GM21786 (cell line): ENCODE measurements around the gene AHI1.

Source experiments
- ATAC-seq: cut with Tn5 transposase; IDR thresholded peaks from one replicate; pipeline ENCODE4 v1.9.1; 2021; ENCODE audit not compliant: unreplicated experiment

The AHI1 gene

GRCh38 chr6:135497412-135498184, at the start of gene AHI1:
AHI1 (minus strand) TSS chr6:135497740; CDS start chr6:135492237, 5,503 bp downstream.
- ATAC-seq, result peak; percentile 93

- ATAC-seq, result no peak
Observed at GRCh38 chr6:135546680-135547418, 49.3 kb upstream of the AHI1 start.

- ATAC-seq, result no peak
Observed at GRCh38 chr6:135546206-135546605, 48.7 kb upstream of the AHI1 start.

GRCh38 chr6:135540207-135540840, 42.8 kb upstream of the AHI1 start:
- ATAC-seq, result no peak

GRCh38 chr6:135537741-135538301, 40.3 kb upstream of the AHI1 start:
- ATAC-seq, result no peak

GRCh38 chr6:135535989-135536414, 38.5 kb upstream of the AHI1 start:
- no peak for ATAC-seq

- ATAC-seq, result no peak
Observed at GRCh38 chr6:135534773-135535380, 37.3 kb upstream of the AHI1 start.

- no peak for ATAC-seq
Observed at GRCh38 chr6:135532559-135532958, 35.0 kb upstream of the AHI1 start.

GRCh38 chr6:135531954-135532490, 34.5 kb upstream of the AHI1 start:
- no peak for ATAC-seq

GRCh38 chr6:135530113-135530512, 32.6 kb upstream of the AHI1 start:
- ATAC-seq, result no peak

GRCh38 chr6:135527960-135528249, 30.4 kb upstream of the AHI1 start:
- ATAC-seq, result no peak

- no peak for ATAC-seq
Observed at GRCh38 chr6:135527116-135527959, 29.8 kb upstream of the AHI1 start.

- ATAC-seq, result no peak
Observed at GRCh38 chr6:135525594-135525993, 28.1 kb upstream of the AHI1 start.

- ATAC-seq, result no peak
Observed at GRCh38 chr6:135522965-135523692, 25.6 kb upstream of the AHI1 start.

- ATAC-seq, result no peak
Observed at GRCh38 chr6:135521431-135521830, 23.9 kb upstream of the AHI1 start.

GRCh38 chr6:135520781-135521180, 23.2 kb upstream of the AHI1 start:
- no peak for ATAC-seq

- ATAC-seq, result no peak
Observed at GRCh38 chr6:135519348-135519747, 21.8 kb upstream of the AHI1 start.

- no peak for ATAC-seq
Observed at GRCh38 chr6:135517527-135517926, 20.0 kb upstream of the AHI1 start.

GRCh38 chr6:135514706-135515105, 17.2 kb upstream of the AHI1 start:
- no peak for ATAC-seq
